HG03565 (cell line): ENCODE measurements around the gene TTC13.

ENCODE experiments used
- ATAC-seq: cut with Tn5 transposase; IDR thresholded peaks from one replicate; pipeline ENCODE4 v1.9.1; 2021; ENCODE audit warnings: mild to moderate bottlenecking, moderate library complexity; ENCODE audit not compliant: unreplicated experiment

Gene TTC13

GRCh38 chr1:230877924-230878590 is 100.6 kb downstream of the TTC13 start:
- ATAC-seq: no peak

- ATAC-seq: no peak
Observed at GRCh38 chr1:230877146-230877923, 101.3 kb downstream of the TTC13 start.

GRCh38 chr1:230876660-230877059 is 102.0 kb downstream of the TTC13 start:
- ATAC-seq: no peak

GRCh38 chr1:230875370-230875769 is 103.3 kb downstream of the TTC13 start:
- no peak for ATAC-seq

- ATAC-seq: no peak
Observed at GRCh38 chr1:230870916-230871315, 107.7 kb downstream of the TTC13 start.

- ATAC-seq: no peak
Observed at GRCh38 chr1:230869500-230869899, 109.2 kb downstream of the TTC13 start.

GRCh38 chr1:230868736-230869385 is 109.8 kb downstream of the TTC13 start:
- peak; percentile 33 for ATAC-seq

GRCh38 chr1:230867903-230868735 is 110.5 kb downstream of the TTC13 start, which contains the start of gene C1orf198:
TSS of gene C1orf198 (minus strand) at chr1:230868521. CDS start at chr1:230868512, 9 bp downstream.
- peak; percentile 34 for ATAC-seq

- no peak for ATAC-seq
Observed at GRCh38 chr1:230867101-230867902, 111.4 kb downstream of the TTC13 start.

- ATAC-seq: no peak
Observed at GRCh38 chr1:230866171-230867070, 112.2 kb downstream of the TTC13 start.

- no peak for ATAC-seq
Observed at GRCh38 chr1:230865062-230865817, 113.4 kb downstream of the TTC13 start.

GRCh38 chr1:230864441-230864840 is 114.2 kb downstream of the TTC13 start:
- no peak for ATAC-seq

GRCh38 chr1:230863449-230863848 is 115.2 kb downstream of the TTC13 start:
- ATAC-seq: no peak

- no peak for ATAC-seq
Observed at GRCh38 chr1:230861970-230862595, 116.6 kb downstream of the TTC13 start.

GRCh38 chr1:230861489-230861888 is 117.2 kb downstream of the TTC13 start:
- no peak for ATAC-seq

- no peak for ATAC-seq
Observed at GRCh38 chr1:230860617-230861384, 117.9 kb downstream of the TTC13 start.
